IPS-18a (cell line): ENCODE measurements around the gene C12orf42.

Experiments
- H3K27ac ChIP-seq: one replicate; pipeline ENCODE4 v1.5.1; 2013; ENCODE audit warnings: low read length
- H3K27me3 ChIP-seq: one replicate; pipeline ENCODE4 v1.6.1; 2013; ENCODE audit warnings: mild to moderate bottlenecking, low read length; ENCODE audit not compliant: control insufficient read depth, insufficient read depth
- H3K36me3 ChIP-seq: one replicate; pipeline ENCODE4 v1.6.1; 2013; ENCODE audit warnings: low read depth, low read length; ENCODE audit not compliant: control insufficient read depth
- H3K4me1 ChIP-seq: one replicate; pipeline ENCODE4 v1.6.1; 2013; ENCODE audit warnings: low read depth, low read length; ENCODE audit not compliant: control insufficient read depth
- H3K4me3 ChIP-seq: one replicate; pipeline ENCODE4 v1.5.1; 2013; ENCODE audit warnings: low read length
- H3K9ac ChIP-seq: one replicate; pipeline ENCODE4 v1.6.1; 2013; ENCODE audit warnings: mild to moderate bottlenecking, low read length, moderate library complexity
- H3K9me3 ChIP-seq: one replicate; pipeline ENCODE4 v1.6.1; 2013; ENCODE audit warnings: low read depth, low read length; ENCODE audit not compliant: control insufficient read depth

Gene C12orf42

GRCh38 chr12:103326190-103326589 is 169.6 kb downstream of the C12orf42 start:
- H3K27me3 ChIP-seq: no peaks in the 10 kb centered on the region
- no peaks in the 10 kb centered on the region for H3K4me1 ChIP-seq
- H3K9me3 ChIP-seq: no peaks in the 10 kb centered on the region
- H3K9ac ChIP-seq: no peak overlapping the region
- no peak overlapping the region for H3K4me3 ChIP-seq
- no peaks in the 10 kb centered on the region for H3K36me3 ChIP-seq
- no peak overlapping the region for H3K27ac ChIP-seq

GRCh38 chr12:103318566-103318965 is 177.2 kb downstream of the C12orf42 start:
- Histone ChIP-seq H3K9ac (no peak overlapping the region), H3K4me3 (no peak overlapping the region), H3K4me1 (no peaks in the 10 kb centered on the region), H3K27me3 (no peaks in the 10 kb centered on the region), H3K27ac (no peak overlapping the region), H3K36me3 (no peaks in the 10 kb centered on the region), H3K9me3 (no peaks in the 10 kb centered on the region)

GRCh38 chr12:103317220-103317619 is 178.5 kb downstream of the C12orf42 start:
- Histone ChIP-seq H3K9me3 (no peaks in the 10 kb centered on the region), H3K4me3 (no peak overlapping the region), H3K27me3 (no peaks in the 10 kb centered on the region), H3K36me3 (no peaks in the 10 kb centered on the region), H3K9ac (no peak overlapping the region), H3K4me1 (no peaks in the 10 kb centered on the region), H3K27ac (no peak overlapping the region)

- Histone ChIP-seq H3K27ac (no peak overlapping the region), H3K9ac (no peak overlapping the region), H3K36me3 (no peaks in the 10 kb centered on the region), H3K4me1 (no peaks in the 10 kb centered on the region), H3K4me3 (no peak overlapping the region), H3K27me3 (no peaks in the 10 kb centered on the region), H3K9me3 (no peaks in the 10 kb centered on the region)
Observed at GRCh38 chr12:103314786-103315185, 181.0 kb downstream of the C12orf42 start.

GRCh38 chr12:103313894-103314293 is 181.9 kb downstream of the C12orf42 start:
- H3K27me3 ChIP-seq: no peaks in the 10 kb centered on the region
- H3K9ac ChIP-seq: no peak overlapping the region
- no peaks in the 10 kb centered on the region for H3K36me3 ChIP-seq
- no peak overlapping the region for H3K4me3 ChIP-seq
- no peaks in the 10 kb centered on the region for H3K4me1 ChIP-seq
- H3K27ac ChIP-seq: no peak overlapping the region
- no peaks in the 10 kb centered on the region for H3K9me3 ChIP-seq

- no peak overlapping the region for H3K4me3 ChIP-seq
- H3K9me3 ChIP-seq: no peaks in the 10 kb centered on the region
- H3K27ac ChIP-seq: no peak overlapping the region
- no peaks in the 10 kb centered on the region for H3K4me1 ChIP-seq
- no peaks in the 10 kb centered on the region for H3K36me3 ChIP-seq
- no peak overlapping the region for H3K9ac ChIP-seq
- H3K27me3 ChIP-seq: no peaks in the 10 kb centered on the region
Observed at GRCh38 chr12:103312742-103313354, 182.9 kb downstream of the C12orf42 start.

GRCh38 chr12:103310546-103311270 is 185.1 kb downstream of the C12orf42 start:
- no peaks in the 10 kb centered on the region for H3K27me3 ChIP-seq

GRCh38 chr12:103308396-103308795 is 187.4 kb downstream of the C12orf42 start:
- no peak overlapping the region for H3K27ac ChIP-seq
- H3K36me3 ChIP-seq: no peaks in the 10 kb centered on the region
- H3K4me1 ChIP-seq: no peaks in the 10 kb centered on the region
- H3K9me3 ChIP-seq: no peaks in the 10 kb centered on the region
- no peaks in the 10 kb centered on the region for H3K27me3 ChIP-seq
- H3K9ac ChIP-seq: no peak overlapping the region
- H3K4me3 ChIP-seq: no peak overlapping the region

More at GRCh38 chr12:103310546-103311270, 185.1 kb downstream of the C12orf42 start:
- Histone ChIP-seq H3K4me1 (no peaks in the 10 kb centered on the region), H3K36me3 (no peaks in the 10 kb centered on the region), H3K9me3 (no peaks in the 10 kb centered on the region), H3K4me3 (no peak overlapping the region), H3K27ac (no peak overlapping the region), H3K9ac (no peak overlapping the region)

GRCh38 chr12:103303484-103303883 is 192.3 kb downstream of the C12orf42 start:
- no peaks in the 10 kb centered on the region for H3K27me3 ChIP-seq
- H3K9me3 ChIP-seq: no peaks in the 10 kb centered on the region
- no peaks in the 10 kb centered on the region for H3K36me3 ChIP-seq
- H3K27ac ChIP-seq: no peak overlapping the region
- no peak overlapping the region for H3K4me3 ChIP-seq
- H3K9ac ChIP-seq: no peak overlapping the region
- peaks cover 16% of the 10 kb centered on the region for H3K4me1 ChIP-seq

GRCh38 chr12:103301642-103302591 is 193.9 kb downstream of the C12orf42 start:
- H3K27ac ChIP-seq: no peak overlapping the region
- H3K36me3 ChIP-seq: no peaks in the 10 kb centered on the region
- no peaks in the 10 kb centered on the region for H3K9me3 ChIP-seq
- H3K9ac ChIP-seq: peak overlapping the region; percentile 53
- no peaks in the 10 kb centered on the region for H3K27me3 ChIP-seq
- H3K4me1 ChIP-seq: peaks cover 16% of the 10 kb centered on the region
- H3K4me3 ChIP-seq: peak overlapping the region; percentile 51

- Histone ChIP-seq H3K27me3 (no peaks in the 10 kb centered on the region), H3K9ac (no peak overlapping the region), H3K4me1 (no peaks in the 10 kb centered on the region), H3K27ac (no peak overlapping the region), H3K4me3 (no peak overlapping the region), H3K9me3 (peaks cover 8% of the 10 kb centered on the region), H3K36me3 (no peaks in the 10 kb centered on the region)
Observed at GRCh38 chr12:103288016-103288415, 207.8 kb downstream of the C12orf42 start.
